NB4 (cell line): ENCODE measurements around the gene RPS28.

Source experiments
- CTCF ChIP-seq: IDR thresholded peaks from one replicate; pipeline ENCODE4 v1.5.1; 2012; ENCODE audit warnings: low read depth, low read length
- POLR2A ChIP-seq: IDR thresholded peaks from 2 replicates; pipeline ENCODE4 v1.6.1; 2011; ENCODE audit warnings: mild to moderate bottlenecking; ENCODE audit not compliant: insufficient read length; ENCODE audit errors: extremely low read depth

DNA sequence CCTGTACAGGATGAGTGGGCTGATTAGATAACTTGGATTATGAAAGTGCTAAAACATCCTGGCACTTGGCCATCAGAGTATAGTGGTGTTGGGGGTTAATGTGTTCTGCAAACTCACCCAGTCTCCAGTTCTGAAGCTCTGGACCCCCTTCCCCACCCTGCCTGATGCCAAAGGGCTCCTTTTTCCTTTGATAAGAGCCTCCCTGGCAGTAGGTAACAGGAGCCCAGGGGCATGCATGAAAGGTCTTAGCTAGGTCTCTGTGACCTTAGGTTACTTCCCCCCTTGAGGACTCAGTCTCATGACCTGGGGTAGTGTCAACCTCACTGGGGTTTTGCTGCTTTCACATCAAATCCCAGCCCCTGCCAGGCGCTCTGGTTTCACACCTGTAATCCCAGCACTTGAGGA, 2.5 kb downstream of the RPS28 start:
- no peak for TF ChIP-seq CTCF
- TF ChIP-seq POLR2A, result no peak
